SW 1271 (cell line): ENCODE results near the gene HJURP.

Experiments used
- DNase-seq, 2 experiments: peaks; one replicate each; lab custom pipeline; 2025; lab: John Stamatoyannopoulos, UW

Gene HJURP

GRCh38 chr2:233849607-233850271 is 4.6 kb downstream of the HJURP start:
- no peak for DNase-seq

DNA sequence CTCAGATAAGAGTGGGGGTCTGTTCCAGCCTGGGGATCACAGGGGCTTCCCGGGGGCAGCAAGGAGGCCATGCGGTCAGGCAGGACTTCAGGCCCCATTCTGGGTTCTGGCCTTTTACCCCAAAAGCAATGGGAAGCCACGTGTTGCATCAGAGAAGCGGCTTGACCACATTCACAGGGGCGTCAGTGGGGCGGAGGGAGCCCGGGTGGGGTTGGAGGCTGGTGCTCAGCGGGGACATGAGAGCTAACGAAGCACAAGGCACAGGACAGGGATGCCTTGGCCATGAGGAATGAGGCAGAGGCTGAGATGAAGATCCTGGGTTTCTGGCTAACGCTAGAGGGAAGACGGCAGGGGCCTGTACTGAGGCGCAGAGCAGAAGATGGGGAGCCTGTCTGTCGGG is 6.1 kb downstream of the HJURP start:
- no peak for DNase-seq

GRCh38 chr2:233847248-233847898 is 7.0 kb downstream of the HJURP start:
- DNase-seq, result no peak

- DNase-seq, result no peak
Measured at GRCh38 chr2:233846387-233847247, 7.7 kb downstream of the HJURP start.

DNA sequence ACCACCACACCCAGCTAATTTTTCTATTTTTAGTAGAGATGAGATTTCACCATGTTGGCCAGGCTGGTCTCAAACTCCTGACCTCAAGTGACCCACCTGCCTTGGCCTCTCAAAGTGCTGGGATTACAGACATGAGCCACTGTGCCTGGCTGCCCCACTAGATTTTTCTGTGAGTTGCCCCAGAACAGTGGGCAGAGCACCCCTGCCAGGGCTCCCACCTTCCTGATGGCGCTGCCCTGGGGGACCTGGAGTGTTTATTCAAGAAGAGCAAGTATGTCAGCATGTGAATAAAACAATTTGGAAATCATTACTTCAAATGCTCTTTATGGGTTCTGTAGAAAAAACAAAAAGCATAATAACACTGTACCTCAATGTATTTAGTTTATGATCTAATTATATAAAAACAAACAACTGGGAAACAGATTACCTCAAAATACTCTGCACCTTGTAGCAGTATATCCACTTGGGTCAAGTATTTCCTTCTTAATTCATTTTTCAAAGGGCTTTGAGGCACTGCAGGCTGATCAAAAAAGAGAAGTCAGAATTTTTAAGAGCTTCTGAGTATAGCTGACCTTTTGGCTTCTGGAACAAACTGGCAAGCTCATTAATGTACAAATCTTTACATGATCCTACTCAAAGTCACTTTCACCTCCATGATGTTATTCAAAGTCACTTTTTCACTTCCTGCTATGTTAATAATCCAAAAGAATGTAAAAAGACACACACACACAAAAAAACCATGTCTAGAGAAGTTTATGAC is 8.9 kb downstream of the HJURP start:
- no peak for DNase-seq

DNA sequence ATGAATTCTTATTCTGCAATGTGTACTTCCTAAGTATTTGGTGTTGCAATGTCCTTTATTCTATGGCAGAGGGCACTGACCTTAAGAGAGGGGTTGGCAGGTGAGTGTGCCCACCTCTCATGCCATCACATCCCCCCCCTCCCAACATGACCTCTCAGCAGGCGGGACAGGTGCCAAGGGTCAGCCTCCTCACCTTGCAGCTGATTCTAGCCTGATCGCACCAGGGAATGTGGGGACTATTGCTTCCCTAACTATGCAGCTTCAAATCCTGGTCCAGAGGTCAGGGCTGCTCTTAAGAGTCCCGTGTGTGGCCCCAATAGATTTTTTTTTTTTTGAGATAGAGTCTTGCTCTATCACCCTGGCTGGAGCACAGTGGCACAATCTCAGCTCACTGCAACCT is 9.5 kb downstream of the HJURP start:
- DNase-seq, result no peak

DNA sequence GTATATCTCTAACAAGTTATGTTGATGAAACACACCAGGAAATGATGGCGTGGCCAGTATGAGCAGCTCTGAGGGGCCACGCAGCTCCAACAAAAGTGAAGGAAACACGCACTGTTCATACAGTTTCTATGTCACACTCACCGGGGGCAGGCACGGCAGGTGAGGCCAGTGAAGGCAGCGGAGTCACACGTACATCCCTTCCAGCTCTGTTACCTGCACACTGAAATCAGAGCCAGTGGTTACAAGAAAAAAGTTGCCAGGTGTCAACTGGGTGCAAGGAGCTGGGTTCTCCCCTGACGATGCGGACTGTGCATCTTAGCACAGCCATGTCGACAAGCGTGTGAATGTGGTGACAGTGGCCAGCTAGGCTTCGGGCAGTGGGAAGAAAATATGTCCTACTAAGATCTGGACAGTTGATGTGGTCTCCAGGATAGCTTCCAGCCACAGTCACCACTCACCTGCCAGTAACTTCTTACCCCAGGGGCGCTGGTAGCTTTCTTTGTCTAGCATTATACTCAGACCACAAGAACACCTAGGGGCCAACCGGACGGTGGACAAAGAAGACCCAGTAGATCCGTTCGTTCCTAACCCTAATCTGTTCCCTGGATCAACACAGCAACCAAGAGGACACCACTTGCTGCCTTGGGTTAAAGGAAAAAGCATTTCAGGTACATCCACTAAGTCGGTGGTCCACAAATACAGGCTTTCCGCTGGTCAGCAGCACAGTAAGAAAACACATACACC is 10.1 kb downstream of the HJURP start:
- DNase-seq, result no peak

GRCh38 chr2:233841183-233841582 is 13.2 kb downstream of the HJURP start:
- no peak for DNase-seq

DNA sequence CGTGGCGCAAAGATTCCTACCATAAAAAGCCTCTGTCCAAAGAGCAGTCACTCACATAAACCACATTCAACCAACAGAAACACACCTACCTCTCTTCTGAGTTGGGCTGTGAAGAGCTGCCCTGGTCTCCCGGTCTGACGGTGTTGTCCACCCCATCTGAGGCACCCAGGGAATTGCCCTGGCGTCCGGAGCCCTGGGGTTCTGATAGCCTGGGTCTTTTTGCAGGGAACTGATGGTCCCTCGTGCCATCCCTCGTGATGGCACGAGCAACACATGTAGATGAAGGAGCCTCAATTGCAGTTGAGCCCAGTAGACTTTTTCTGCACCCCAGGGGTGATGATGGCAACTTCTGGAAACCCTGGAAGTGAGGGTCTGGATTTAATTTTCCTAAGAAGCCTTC is 13.8 kb downstream of the HJURP start:
- DNase-seq, result no peak

GRCh38 chr2:233839447-233839820 is 14.9 kb downstream of the HJURP start:
- no peak for DNase-seq

GRCh38 chr2:233838726-233839446 is 15.4 kb downstream of the HJURP start:
- DNase-seq, result no peak

DNA sequence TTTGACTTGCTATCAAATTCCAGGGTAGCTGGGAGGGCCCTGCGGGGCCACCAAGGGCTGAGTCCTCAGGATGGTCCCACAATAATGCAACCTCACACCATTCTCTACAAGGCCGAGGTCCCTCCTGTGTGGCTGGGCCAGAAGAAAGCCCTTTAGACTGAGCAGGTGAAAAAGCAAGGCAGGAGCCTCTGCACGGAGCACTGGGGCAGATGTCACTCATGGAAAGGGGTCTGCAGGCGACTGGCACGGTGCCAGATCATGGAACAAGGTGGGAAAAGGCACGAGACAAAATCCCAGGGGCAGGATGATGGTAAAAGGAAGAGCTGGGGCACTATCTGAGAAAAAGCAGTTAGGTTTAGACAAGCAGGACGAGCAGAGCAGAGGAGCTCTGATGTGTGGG is 16.1 kb downstream of the HJURP start:
- DNase-seq, result no peak

GRCh38 chr2:233837694-233838229 is 16.6 kb downstream of the HJURP start:
- DNase-seq, result no peak

DNA sequence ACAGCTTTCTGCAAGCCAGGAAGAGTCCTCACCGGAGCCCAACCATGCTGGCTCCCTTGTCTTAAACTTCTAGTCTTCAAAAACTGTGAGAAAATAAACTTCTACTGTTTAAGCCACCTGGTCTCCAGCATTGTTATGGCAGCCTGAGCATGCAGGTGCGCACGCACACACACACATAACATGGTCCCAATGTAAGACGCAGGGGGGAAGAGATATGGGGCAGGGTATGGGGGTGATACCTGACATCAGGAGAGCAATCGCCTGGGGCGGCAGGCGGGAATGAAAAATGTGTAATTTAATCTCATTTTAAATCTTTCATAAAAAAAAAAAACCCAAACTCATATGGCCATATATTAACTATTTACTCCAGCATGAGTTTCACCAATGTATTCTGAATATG is 18.0 kb downstream of the HJURP start:
- DNase-seq, result no peak

DNA sequence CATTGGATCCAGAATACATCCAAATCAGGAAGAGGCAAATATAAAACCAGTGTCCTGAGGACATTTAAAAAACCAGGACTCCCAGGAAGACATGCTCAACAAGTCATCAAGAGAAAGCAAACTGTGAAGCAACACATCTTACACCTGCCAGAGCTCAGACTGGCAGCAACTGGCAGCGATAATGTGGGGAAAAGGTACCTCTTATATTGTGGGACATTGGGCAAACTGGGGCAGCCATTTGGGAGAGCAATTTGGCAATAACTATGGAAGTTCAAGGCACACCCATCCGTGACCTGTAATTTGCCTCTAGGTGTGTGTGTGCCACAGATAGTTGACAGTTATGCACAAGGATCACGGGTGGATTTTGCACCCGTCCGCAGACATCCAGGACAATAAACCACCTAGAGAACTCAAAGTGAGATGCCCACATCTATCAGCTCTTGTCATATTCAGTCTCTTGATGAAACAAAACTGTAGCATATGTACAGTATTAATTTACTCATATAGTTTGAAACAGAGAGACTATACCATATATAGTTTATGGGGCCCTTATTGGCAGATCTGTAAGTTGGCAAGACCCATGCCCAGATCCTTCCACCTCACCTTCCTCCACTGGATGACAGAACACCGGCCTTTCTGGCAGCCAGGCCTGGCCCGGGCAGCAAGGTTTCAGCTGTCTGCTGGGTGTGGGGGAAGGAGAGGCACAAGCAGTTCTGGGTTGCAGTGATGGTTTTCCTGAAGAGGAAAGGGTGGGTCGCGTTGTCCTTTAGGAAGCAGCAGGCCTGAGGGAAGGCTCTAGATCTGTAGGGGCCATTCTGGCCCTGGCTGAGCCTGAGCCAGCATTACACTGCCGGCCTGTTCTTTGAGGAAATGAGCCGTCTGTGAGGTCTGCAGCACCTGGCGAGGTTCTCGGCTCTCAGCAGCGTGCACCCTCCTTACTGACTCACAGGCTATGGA is 18.8 kb downstream of the HJURP start:
- no peak for DNase-seq

GRCh38 chr2:233833345-233833744 is 21.0 kb downstream of the HJURP start:
- DNase-seq, result no peak

GRCh38 chr2:233832869-233833311 is 21.4 kb downstream of the HJURP start:
- peak; percentile 40 to 66 for DNase-seq

GRCh38 chr2:233832414-233832813 is 21.9 kb downstream of the HJURP start:
- no peak for DNase-seq

GRCh38 chr2:233831861-233832260 is 22.5 kb downstream of the HJURP start:
- no peak for DNase-seq
